Measurements from ENCODE around the gene GNB1L.

The GNB1L gene

DNA sequence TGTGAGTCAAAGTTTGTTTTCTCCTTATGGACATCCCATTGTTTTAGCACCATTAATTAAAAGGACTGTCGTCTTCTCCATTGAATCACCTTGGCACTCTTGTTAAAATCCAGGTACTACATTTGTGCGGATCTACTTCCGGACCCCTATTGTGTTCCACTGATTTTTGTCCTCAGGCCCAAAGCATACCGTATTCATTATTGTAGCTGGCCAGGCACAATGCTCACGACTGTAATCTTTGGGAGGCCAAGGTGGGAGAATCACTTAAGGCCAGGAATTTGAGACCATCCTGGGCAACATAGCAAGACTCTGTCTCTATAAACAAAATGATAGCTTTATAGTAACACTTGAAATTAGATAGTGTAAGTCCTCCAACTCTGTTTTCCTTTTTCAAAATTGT is 8.9 kb upstream of the GNB1L start:
- DNase-seq (ENCODE audit: low read depth in 2 of 2) = no peak

GRCh38 chr22:19862619-19863246 is 8.1 kb upstream of the GNB1L start:
- DNase-seq (ENCODE audit: low read depth in 2 of 2) = no peak

DNA sequence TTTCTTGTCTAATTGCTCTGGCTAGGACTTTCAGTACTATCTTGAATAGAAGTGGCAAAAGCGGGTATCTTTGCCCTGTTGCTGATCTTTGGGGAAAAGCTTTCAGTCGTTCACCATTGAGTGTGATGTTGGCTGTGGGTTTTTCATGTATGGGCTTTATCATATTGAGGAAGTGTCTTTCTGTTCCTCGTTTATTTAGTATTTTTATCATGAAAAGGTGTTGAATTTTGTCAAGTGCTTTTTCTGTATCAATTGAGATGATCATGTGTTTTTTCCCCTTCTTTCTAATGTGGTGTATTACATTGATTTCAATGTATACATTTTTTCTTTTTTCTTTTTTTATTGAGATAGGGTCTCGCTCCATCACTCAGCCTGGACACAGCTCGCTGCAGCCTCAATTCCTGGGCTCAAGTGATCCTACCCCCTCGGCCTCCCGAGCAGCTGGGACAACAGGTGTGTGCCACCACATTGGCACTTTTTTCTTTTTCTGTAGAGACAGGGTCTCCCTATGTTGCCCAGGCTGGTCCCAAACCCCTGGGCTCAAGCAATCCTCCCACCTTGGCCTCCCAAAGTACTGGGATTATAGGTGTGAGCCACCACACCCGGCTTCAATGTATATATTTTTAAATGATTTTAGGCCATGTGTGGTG is 5.3 kb upstream of the GNB1L start:
- no peak for DNase-seq (ENCODE audit: low read depth in 2 of 2)

- DNase-seq (ENCODE audit: low read depth in 2 of 2) = no peak
Observed at GRCh38 chr22:19857382-19857781, 2.7 kb upstream of the GNB1L start.

- DNase-seq (ENCODE audit: low read depth in 2 of 2) = peak; percentile 53 to 54
Observed at GRCh38 chr22:19855504-19856409, 1.1 kb upstream of the GNB1L start.

DNA sequence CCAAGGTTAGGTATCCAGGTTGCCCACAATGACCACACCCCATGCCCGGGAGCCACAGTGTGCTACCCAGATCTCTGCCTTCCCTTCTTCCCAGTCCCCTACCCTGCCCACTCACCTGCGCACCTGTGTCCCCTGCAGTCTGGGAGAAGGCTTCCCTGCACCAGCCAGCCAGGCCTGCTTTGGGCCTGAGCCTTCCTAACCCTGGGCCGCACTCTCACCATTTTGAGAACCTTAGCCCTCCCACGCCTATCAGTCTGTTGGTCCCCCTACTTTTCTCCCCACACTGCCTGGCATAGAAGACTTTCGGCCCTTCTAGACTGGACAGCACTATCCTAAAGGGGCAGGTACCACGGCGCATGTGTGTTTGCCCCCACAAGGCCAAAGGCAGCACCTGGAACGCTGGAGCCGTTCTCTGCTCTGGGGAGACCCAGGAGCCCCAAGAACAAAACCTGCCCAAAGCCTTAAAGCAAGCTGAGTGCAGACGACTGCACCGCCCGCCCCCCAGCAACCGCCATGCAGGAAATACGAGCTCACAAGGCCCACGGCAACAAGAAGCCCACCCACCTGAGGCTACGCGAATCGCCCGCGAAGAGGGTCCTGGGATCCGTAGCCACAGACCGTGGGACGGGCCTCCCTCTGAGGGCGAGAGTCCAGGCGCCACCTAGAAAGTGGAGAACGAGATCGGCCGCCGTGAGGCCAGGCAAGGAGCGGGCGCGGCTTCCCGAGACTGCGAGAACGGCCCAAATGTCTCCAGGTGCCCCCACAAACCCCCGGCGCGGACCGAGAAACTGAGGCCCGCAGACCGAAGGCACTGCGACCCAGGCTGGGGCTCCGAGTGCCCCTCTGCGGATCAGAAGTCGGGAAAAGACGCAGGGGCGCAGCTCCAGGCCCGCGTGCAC is 546 bp downstream of the GNB1L start:
- no peak for DNase-seq (ENCODE audit: low read depth in 2 of 2)

DNA sequence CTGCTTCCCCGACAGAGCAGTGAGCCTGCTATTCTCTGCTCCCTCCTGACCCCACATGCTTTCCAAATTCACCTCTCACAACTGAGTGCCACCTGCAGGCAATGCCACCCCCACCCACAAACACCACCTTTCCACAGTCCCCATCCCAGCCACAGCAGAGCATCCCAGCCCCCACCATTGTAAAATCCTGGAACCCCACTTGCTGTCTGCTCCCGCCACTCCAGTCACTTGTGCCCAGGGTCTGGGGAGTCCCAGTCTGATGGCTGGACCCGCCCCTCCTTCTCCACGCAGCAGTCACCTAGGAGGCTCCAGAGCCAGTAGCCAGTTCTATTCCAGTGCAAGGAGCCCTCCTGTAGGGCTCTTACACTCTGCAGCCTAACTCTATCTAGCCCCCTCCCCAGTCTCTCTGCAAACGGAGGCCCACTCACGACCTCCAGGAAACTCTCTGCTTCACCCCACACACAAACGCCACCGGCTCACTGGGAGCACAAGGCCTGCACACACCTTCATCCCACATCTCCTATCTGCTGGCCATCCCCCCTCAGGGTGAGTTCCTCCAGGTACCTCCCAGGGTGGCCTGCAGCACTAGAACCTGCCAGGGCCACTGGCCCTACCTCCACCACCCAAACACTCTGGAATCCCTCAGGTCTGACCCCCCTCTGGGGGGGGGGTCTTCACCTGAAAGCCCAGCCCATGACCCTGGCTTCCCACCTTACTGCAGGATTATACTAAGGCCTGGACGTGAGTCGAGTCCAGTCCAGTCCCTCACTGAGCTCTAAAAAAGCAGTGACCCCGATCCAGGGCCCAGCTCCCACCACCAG is 1.4 kb downstream of the GNB1L start:
- no peak for DNase-seq (ENCODE audit: low read depth in 2 of 2)

GRCh38 chr22:19852177-19852781 is 2.4 kb downstream of the GNB1L start:
- no peak for DNase-seq (ENCODE audit: low read depth in 2 of 2)

- DNase-seq (ENCODE audit: low read depth in 2 of 2) = no peak
Observed at GRCh38 chr22:19851291-19852176, 3.1 kb downstream of the GNB1L start.

DNA sequence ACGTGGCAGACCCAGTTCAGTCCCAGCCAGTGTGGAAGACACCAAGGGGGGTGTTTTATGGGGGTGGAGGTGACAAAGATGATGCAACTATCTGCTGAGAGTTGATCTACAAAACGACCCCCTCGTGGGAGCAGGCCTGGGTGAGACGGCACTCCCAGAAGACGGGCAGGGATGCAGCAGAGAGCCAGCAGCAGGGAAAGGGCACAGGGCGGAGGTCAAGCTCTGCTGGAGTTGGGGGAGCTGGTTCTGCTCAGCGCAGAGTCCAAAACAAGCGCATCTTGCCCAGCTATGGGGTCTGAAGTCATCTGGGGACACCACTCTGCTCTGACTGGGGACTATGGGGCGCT is 3.9 kb downstream of the GNB1L start:
- no peak for DNase-seq (ENCODE audit: low read depth in 2 of 2)

GRCh38 chr22:19849835-19850762 is 4.6 kb downstream of the GNB1L start:
- no peak for DNase-seq (ENCODE audit: low read depth in 2 of 2)

DNA sequence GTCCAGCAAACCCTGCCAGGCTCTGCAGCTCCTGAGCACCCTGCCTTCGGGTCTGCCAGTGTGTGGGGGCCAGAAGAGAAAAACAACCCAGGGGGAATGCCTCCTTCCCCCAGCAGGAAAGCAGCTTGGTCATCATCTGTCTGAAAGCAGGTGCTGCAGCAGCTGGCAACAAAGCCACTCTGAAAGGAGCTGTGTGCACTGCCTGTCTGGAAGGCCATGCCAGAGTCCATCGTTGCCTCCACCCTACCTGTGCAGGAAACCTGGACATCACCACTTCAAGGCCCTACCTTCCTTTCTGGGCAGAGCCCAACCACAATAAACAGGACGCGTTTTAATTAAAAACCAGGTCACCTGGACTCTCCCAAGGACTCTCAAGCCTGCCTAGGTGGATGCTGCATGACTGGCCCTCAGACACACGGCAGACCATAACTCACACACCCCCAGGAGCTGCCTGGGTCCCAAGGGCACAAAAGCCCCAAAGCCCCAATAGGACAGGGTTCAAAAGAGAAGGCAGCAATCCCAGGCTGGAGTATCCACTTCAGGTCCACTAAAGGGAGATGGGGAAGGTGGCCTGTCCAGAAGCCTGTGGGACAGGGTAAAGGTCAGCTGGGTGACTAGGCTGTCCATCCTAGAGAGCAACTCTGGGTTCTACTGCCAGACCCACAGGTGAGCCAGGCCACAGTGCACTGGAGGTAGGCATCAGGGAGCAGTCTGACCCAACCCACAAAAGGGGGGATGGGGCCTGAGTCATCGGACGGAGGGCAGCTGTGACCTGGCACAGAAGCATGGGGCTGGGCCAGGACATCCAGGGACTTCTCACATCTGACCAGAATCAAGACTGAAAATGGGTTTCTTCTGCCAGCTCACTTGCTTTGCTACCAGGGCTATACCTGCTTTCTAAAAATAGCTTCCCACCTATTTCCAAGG is 6.1 kb downstream of the GNB1L start:
- DNase-seq (ENCODE audit: low read depth in 2 of 2) = no peak

DNA sequence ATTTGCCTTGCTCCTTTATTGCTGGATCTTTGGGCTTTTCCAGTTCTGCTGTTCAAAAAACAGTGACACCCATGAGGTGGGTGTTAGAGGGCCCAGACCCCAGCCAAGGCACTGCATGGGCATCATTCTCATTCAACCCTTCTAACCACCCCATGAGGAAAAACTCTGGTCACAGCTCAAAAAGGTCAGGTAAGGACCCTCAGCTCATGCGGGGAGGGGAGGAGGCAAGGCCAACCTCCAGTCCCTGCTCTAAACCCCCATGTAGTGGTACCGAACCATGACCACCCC is 7.4 kb downstream of the GNB1L start:
- no peak for DNase-seq (ENCODE audit: low read depth in 2 of 2)

- no peak for DNase-seq (ENCODE audit: low read depth in 2 of 2)
Observed at GRCh38 chr22:19846620-19847344, 7.9 kb downstream of the GNB1L start.

- no peak for DNase-seq (ENCODE audit: low read depth in 2 of 2)
Observed at GRCh38 chr22:19845054-19845722, 9.5 kb downstream of the GNB1L start.

DNA sequence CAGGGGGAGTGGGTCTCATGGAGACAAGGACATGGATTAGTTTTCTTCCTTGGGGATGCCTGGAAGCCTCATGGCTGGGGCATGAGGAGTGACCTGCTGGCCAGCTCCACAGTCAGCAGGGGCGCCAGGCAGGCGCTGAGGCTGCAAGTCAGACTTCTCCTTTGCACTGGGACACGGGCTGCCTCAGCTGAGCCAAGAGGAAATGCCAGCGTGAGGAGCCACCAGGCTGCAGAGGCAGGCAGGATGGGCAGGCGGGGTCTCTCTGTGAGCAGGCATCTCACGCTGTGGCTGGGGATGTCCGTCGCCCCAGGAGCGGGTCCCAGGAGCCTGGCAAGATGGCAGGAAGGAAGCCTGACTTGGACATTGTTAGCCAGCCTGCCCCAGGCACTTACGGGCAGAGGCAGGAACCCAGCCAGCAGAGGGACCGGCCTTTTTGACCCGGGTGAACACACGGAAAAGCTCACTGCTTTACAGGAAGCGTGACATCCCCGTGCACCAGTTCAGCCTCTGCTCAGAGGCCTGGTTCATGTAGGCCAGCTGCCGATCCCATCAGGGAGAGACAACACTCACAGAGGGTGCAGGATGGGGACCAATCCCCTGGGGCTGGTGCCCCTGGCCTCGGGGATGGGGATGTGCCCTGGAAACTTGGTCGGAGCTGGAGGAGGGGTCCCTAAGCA is 10.2 kb downstream of the GNB1L start:
- no peak for DNase-seq (ENCODE audit: low read depth in 2 of 2)

Measured in activated CD4-positive, alpha-beta T cell treated with anti-CD3 and anti-CD28 coated beads for 24 hours (primary cell).